ENCODE results near the gene RNASE1.

DNA sequence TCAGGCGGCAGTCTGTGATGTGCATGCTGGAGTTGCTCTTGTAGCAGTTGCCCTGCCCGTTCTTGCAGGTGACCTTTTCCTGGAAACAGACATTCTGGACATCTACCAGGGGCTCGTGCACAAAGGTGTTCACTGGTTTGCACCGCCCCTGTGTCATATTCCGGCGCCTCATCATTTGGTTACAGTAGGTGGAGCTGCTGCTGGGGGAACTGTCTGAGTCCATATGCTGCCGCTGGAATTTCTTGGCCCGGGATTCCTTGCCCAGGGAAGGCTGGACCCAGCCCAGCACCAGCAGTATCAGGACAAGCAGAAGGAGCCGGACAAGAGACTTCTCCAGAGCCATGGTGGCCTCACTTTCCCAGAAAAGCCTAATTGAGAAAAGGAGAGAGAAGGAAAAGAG lies 918 bp downstream of the RNASE1 start:
- no peak for TF ChIP-seq CREB1 (CRISPR knock-in tag; IDR thresholded peaks at IDR 0.05)
- no peak for TF ChIP-seq SP1 (CRISPR knock-in tag; conservative IDR thresholded peaks at IDR 0.05)
- TF ChIP-seq CTCF (IDR thresholded peaks at IDR 0.05) = no peak
- TF ChIP-seq, protein P1, sequence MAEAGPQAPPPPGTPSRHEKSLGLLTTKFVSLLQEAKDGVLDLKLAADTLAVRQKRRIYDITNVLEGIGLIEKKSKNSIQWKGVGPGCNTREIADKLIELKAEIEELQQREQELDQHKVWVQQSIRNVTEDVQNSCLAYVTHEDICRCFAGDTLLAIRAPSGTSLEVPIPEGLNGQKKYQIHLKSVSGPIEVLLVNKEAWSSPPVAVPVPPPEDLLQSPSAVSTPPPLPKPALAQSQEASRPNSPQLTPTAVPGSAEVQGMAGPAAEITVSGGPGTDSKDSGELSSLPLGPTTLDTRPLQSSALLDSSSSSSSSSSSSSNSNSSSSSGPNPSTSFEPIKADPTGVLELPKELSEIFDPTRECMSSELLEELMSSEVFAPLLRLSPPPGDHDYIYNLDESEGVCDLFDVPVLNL (CRISPR knock-in tag; IDR thresholded peaks at IDR 0.05; ENCODE audit: borderline replicate concordance, low read depth) = no peak
- no peak for TF ChIP-seq RELA (CRISPR knock-in tag; IDR thresholded peaks at IDR 0.05; ENCODE audit: borderline replicate concordance)
- no peak for TF ChIP-seq MXD4 (CRISPR knock-in tag; IDR thresholded peaks at IDR 0.05; ENCODE audit: borderline replicate concordance)

Data from WTC11 (cell line).